ENCODE measurements around the gene PPM1F. TPM values are rescaled to one million over a fixed set of nuclear protein-coding genes. Genes with fewer than 3 reads are reported as not detected.

The PPM1F gene
- polyA plus RNA-seq, 2 of the 4 experiments (the other 2 are of a cell fraction), result 11.0 to 14.2 TPM

GRCh38 chr22:21948824-21949568, 3.7 kb downstream of the PPM1F start:
- H3K4me3 ChIP-seq, result no peak overlapping the region
- H3K4me1 ChIP-seq, result 0 out of 3 replicates have a peak, but pooled peaks cover 4% of the 10 kb centered on the region
- ATAC-seq, result no peak
- ChIA-PET POLR2A (no interaction called here), CTCF (interaction anchor here (1.6 to 4.1 kb wide), 2 partner anchors 10 kb away, joined by 3 to 34 read pairs; no protein-coding TSS in a partner anchor)
- H3K27ac ChIP-seq, result no peak overlapping the region
- no peak for FAIRE-seq
- 92% methylated on average over 7 of the region's 7 CpGs for WGBS (ENCODE audit: missing lambda C conversion rate)
- H3K9me3 ChIP-seq, result no peaks in the 10 kb centered on the region
- H3K4me2 ChIP-seq, result no peak overlapping the region
- DNase-seq (ENCODE audit: low read depth in 1 of 2, low spot score in 1 of 2), result no peak
- TF ChIP-seq TFCP2L1 (CRISPR knock-in tag; IDR thresholded peaks at IDR 0.05), result no peak
- no peak for TF ChIP-seq USF2 (IDR thresholded peaks at IDR 0.05)
- TF ChIP-seq JUNB (IDR thresholded peaks at IDR 0.05), result no peak
- TF ChIP-seq PHF8 (IDR thresholded peaks at IDR 0.05; ENCODE audit: borderline replicate concordance, low read depth), result no peak
- no peak for TF ChIP-seq HEYL (CRISPR knock-in tag; IDR thresholded peaks at IDR 0.05)
- TF ChIP-seq MAZ (IDR thresholded peaks at IDR 0.05; ENCODE audit: borderline replicate concordance, low read depth, low read length), result no peak
- TF ChIP-seq CBX2 (IDR thresholded peaks at IDR 0.05; ENCODE audit: borderline replicate concordance, low read depth), result no peak
- TF ChIP-seq NR3C1 (IDR thresholded peaks at IDR 0.05), result no peak
- TF ChIP-seq KDM5A (IDR thresholded peaks at IDR 0.05), result no peak
- TF ChIP-seq ZFP36 (IDR thresholded peaks at IDR 0.05; ENCODE audit: borderline replicate concordance, partially characterized antibody), result no peak
- TF ChIP-seq SREBF2 (IDR thresholded peaks at IDR 0.05), result no peak
- no peak for TF ChIP-seq ZC3H11A (IDR thresholded peaks at IDR 0.05)
- TF ChIP-seq RARB (CRISPR knock-in tag; IDR thresholded peaks at IDR 0.05), result no peak
- TF ChIP-seq JUN (IDR thresholded peaks at IDR 0.05), result no peak

GRCh38 chr22:21948390-21948789, 4.3 kb downstream of the PPM1F start:
- ATAC-seq, result no peak
- no peak overlapping the region for H3K4me2 ChIP-seq
- 86% methylated on average over 7 of the region's 8 CpGs for WGBS (ENCODE audit: missing lambda C conversion rate)
- ChIA-PET CTCF (interaction anchor here (0.6 to 4.1 kb wide), 2 partner anchors 9 to 11 kb away, joined by 4 to 34 read pairs; no protein-coding TSS in a partner anchor), POLR2A (no interaction called here)
- no peaks in the 10 kb centered on the region for H3K9me3 ChIP-seq
- no peak for TF ChIP-seq ELK1 (IDR thresholded peaks at IDR 0.05; ENCODE audit: low read depth, low read length)
- no peak for TF ChIP-seq ZNF302 (CRISPR knock-in tag; IDR thresholded peaks at IDR 0.05)
- TF ChIP-seq HOXA7 (CRISPR knock-in tag; IDR thresholded peaks at IDR 0.05), result no peak
- TF ChIP-seq NPAS2 (CRISPR knock-in tag; IDR thresholded peaks at IDR 0.05; ENCODE audit: borderline replicate concordance), result no peak
- no peak for TF ChIP-seq ZSCAN20 (CRISPR knock-in tag; IDR thresholded peaks at IDR 0.05)
- no peak for TF ChIP-seq HOXB5 (CRISPR knock-in tag; IDR thresholded peaks at IDR 0.05)
- no peak for TF ChIP-seq ATOH8 (CRISPR knock-in tag; IDR thresholded peaks at IDR 0.05; ENCODE audit: low read depth)
- TF ChIP-seq ZC3H11A (IDR thresholded peaks at IDR 0.05), result no peak
- TF ChIP-seq BHLHE40 (IDR thresholded peaks at IDR 0.05; ENCODE audit: low read depth, low read length), result no peak
- no peak for TF ChIP-seq FOXS1 (CRISPR knock-in tag; IDR thresholded peaks at IDR 0.05)
- no peak for TF ChIP-seq REST (IDR thresholded peaks at IDR 0.05)
- H3K27ac ChIP-seq, result no peak overlapping the region
- H3K4me3 ChIP-seq, result no peak overlapping the region
- DNase-seq (ENCODE audit: low read depth in 1 of 2, low spot score in 1 of 2), result no peak
- 0 out of 3 replicates have a peak, but pooled peaks cover 4% of the 10 kb centered on the region for H3K4me1 ChIP-seq
- no peak for FAIRE-seq
